Fibroblast of skin of back (primary cell): ENCODE results near the gene KRT1.

ENCODE experiments used
- DNase-seq: peaks from one replicate; pipeline ENCODE4 v3.0.0-alpha.2; 2013

KRT1 gene

GRCh38 chr12:52633383-52633782, 46.8 kb downstream of the KRT1 start:
- DNase-seq, result no peak

- DNase-seq, result no peak
These were observed 47.6 kb downstream of the KRT1 start for GRCh38 chr12:52632656-52633055.

- DNase-seq, result no peak
These were observed 48.3 kb downstream of the KRT1 start for GRCh38 chr12:52631676-52632459.

DNA sequence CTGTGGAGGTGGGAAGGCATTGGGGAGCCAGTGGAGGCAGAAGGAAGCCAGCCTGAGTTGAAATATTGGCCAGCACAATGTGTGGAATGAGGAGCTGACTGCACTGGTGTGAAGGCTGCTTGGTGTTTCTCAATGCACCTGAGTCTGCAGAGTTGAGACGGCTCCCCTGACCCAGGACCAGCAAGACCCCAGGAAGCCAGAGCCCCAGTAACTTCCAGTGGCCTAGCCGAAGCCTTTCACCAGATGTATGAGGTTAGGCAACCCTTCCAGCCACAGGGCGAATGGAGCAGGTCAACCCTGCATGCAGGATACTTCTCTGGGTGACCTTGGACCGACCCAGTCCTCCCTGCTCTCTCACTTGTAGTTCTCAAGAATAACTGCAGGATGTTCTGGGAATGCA, 48.9 kb downstream of the KRT1 start:
- no peak for DNase-seq

DNA sequence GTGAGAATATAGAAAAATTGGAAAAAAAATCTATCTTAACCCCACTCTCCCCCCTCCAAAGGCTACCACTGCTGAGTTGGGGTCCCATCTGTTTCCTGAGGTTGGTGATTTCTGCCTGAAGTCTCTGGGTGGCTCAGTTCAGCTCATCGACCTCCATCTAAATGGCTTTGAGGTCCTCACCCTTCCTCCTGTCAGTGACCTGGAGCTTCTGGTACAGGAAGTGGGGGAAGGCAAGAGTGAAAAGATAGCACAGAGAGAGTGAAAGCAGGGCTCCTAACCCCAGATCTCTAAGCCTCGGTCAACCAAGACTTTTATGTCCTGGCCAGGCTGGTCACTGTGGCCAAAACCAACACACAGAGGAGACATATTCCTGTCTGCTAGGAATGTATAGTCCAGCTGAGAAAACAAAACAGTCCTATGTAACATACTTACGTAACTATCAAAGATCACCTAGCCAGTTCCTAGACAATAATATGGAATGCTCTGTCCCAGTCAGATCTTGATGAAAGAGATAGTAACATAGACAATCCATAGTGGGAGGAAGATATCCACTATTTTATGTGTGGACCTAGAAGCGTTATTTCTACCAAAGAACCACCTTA, 49.5 kb downstream of the KRT1 start:
- no peak for DNase-seq

- DNase-seq, result no peak
These were observed 50.2 kb downstream of the KRT1 start for GRCh38 chr12:52630008-52630500.

DNA sequence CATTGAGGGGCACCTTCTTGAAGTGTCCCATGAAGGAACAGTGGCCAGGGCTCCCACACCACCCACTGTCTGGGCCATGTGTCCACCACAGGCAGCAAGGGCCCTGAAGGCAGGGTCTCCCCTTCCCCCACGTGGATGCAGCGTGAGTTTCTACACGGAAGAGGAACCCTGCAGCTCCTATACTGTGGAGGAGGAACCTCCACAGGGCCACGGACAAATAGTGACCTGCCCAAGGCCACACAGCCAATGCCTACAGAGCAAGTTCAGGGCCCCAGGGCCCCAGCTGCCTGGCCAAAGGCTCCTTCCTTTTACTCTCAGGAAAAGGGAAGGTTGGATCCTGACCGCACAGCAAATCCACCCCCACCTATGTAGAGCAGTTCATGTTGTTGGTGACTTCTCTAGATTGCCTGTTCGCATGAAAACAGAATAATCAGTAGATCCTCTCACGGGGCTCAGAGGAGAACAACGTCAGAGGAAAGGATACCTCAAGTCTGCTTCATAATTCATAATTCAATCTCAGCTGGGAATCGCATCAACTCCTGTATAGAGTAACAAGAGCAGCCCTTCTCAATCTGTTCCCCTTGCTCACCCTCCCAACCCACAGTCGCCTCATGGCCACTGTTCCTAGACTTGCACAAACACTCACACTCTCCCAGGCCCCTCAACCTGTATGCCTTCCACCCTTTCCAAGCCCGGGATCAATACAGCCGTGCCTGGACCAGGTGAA, 50.8 kb downstream of the KRT1 start:
- no peak for DNase-seq

- no peak for DNase-seq
These were observed 51.4 kb downstream of the KRT1 start for GRCh38 chr12:52628841-52629240.

DNA sequence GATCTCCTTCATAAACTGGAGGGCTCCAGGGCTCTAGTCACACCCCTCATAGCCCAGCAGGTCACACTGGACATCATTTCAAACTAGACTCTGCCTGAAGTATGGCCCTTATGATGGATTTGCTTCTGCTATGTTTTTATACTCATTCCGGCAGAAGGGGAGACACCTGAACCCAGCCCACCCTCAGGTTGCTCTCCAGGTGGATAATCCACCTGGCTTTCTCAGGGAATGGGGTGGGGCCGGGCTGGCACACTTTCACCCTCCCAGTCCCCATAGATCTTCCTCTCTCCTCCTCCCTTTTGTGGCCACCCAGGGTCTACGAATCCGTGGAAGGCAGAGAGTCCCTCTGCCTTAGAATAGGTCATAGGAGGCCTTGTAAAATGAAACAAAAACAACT, 52.1 kb downstream of the KRT1 start:
- DNase-seq, result no peak

DNA sequence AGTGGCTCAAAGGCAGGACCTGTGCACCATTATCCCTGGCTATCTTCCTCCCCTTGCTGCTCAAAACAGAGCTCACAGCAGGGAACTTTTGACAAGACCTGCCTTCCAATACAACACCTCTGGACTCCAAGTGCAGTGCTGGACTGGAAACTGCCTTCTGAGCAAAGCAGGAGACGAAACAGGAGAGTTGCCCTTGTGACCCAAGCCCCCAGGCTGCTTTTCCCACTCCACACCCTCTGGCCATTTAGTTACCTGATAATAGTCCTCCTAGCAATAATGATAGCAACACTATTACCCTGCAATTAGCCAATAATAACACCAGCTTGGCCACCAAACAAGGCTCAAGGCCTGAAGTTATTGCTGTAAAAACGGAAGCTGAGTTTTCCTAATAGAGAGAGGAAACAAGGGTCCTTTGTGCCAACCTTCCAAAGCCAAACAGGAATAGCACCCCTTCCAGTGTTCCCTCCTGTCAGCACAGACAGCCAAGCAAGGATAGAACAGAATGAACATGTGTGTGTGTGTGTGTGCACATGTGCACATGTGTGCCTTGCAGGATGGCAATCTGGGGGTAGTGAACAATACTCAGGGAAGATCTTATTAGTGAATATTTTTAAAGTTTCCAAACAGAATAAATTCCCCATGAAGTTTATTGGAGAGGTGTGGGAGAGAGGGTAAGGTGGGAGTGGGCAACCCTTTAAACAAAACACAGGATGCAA, 52.7 kb downstream of the KRT1 start:
- no peak for DNase-seq
